ENCODE data around the gene RAI1.

GRCh38 chr17:17675925-17676534 lies 5.2 kb upstream of the RAI1 start:
- TF ChIP-seq CTCF (IDR thresholded peaks at IDR 0.05; ENCODE audit: control extremely low read depth in 1 of 3, insufficient read depth in 1 of 3, low read depth in 1 of 3, low read length in 3 of 3) (no peak), EZH2 (IDR thresholded peaks at IDR 0.05; ENCODE audit: low read depth, low read length, severe bottlenecking) (no peak), CEBPB (IDR thresholded peaks at IDR 0.05; ENCODE audit: low read depth, low read length) (no peak), POLR2AphosphoS5 (IDR thresholded peaks at IDR 0.05; ENCODE audit: low read depth, low read length) (no peak), MAX (IDR thresholded peaks at IDR 0.05) (no peak), EP300 (IDR thresholded peaks at IDR 0.05; ENCODE audit: borderline replicate concordance in 1 of 2, low read depth in 2 of 2, low read length in 2 of 2) (no peak), ATF2 (IDR thresholded peaks at IDR 0.05; ENCODE audit: low read length) (no peak), ZNF274 (IDR thresholded peaks at IDR 0.05; ENCODE audit: borderline replicate concordance, extremely low read depth, low read length) (no peak), PHF8 (conservative IDR thresholded peaks at IDR 0.05; ENCODE audit: low read depth, low read length) (no peak), EGR1 (IDR thresholded peaks at IDR 0.05; ENCODE audit: borderline replicate concordance, low read depth, low read length) (no peak), CHD7 (IDR thresholded peaks at IDR 0.05; ENCODE audit: insufficient replicate concordance, low read length) (no peak), POLR2A (IDR thresholded peaks at IDR 0.05; ENCODE audit: control extremely low read depth in 1 of 2, low read depth in 2 of 2, low read length in 2 of 2) (no peak), TEAD4 (IDR thresholded peaks at IDR 0.05; ENCODE audit: low read depth, low read length) (no peak)

Data from H1 (cell line).